HG03442 (cell line): Measurements from ENCODE around the gene SUPV3L1.
"Not testable (repeated sequence)": the region's sequence is repeated elsewhere in the genome, so short reads cannot be mapped to it uniquely, and the experiment has no call there.

ENCODE experiments used
- ATAC-seq: cut with Tn5 transposase; IDR thresholded peaks from one replicate; pipeline ENCODE4 v1.9.1; 2021; ENCODE audit warnings: mild to moderate bottlenecking, moderate library complexity; ENCODE audit not compliant: unreplicated experiment

Gene SUPV3L1

GRCh38 chr10:69179743-69180524 lies at the start of gene SUPV3L1:
TSS of gene SUPV3L1 (plus strand) at chr10:69180234. CDS start at chr10:69180292, 58 bp downstream.
- ATAC-seq, result peak; percentile 72

DNA sequence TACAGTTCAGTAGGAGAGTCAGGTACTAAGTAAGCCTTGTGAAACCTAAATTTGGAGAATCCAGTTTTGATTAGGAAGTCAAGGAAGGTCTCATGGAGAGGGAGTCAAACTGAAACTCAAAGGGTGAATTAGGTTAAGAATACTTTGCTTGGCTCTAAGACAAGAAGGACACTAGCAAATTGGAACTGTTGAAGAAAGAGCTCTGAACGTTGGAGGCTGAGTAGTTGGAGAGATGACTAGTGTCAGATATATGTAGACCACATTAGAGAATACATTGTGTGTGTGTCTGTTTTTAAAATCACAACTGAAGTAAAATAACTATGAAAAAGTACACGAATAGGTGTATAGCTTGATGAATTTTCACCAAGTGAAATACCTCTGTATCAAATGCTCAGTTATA lies 49.8 kb upstream of the SUPV3L1 start:
- ATAC-seq, result no peak

DNA sequence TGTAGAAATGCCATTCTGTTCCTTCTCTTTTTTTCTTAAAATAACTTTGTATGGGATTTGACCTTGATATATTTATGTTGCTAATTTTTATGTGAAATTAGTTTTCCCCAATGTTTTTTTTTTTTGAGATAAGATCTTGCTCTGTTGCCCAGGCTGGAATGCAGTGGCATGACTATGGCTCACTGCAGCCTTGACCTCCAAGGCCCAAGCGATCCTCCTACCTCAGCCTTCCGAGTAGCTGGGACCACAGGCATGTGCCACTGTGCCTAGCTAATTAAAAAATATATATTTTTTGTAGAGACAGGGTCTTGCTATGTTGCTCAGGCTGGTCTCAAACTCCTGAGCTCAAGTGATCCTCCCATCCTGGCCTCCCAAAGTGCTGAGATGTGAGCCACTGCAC lies 40.1 kb upstream of the SUPV3L1 start:
- no peak for ATAC-seq

- ATAC-seq, result no peak
Observed at GRCh38 chr10:69141304-69141703, 38.7 kb upstream of the SUPV3L1 start.

DNA sequence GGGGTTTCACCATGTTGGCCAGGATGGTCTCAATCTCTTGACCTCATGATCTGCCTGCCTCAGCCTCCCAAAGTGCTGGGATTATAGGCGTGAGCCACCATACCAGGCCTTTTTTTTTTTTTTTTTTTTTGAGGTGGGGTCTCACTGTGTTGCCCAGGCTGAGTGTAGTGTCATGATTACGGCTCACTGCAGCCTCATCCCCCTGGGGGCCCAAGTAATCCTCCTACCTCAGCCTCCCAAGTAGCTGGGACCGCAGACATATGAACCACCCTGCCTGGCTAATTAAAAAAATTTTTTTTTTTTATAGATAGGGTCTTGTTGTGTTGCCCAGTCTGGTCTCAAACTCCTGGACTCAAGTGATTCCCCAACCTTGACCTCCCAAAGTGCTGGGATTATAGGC lies 38.0 kb upstream of the SUPV3L1 start:
- ATAC-seq, result not testable (repeated sequence)

- ATAC-seq, result no peak
Observed at GRCh38 chr10:69142983-69143382, 37.1 kb upstream of the SUPV3L1 start.

- ATAC-seq, result no peak
Observed at GRCh38 chr10:69145329-69145728, 34.7 kb upstream of the SUPV3L1 start.

GRCh38 chr10:69145864-69146263 lies 34.2 kb upstream of the SUPV3L1 start:
- no peak for ATAC-seq

- no peak for ATAC-seq
Observed at GRCh38 chr10:69146759-69147158, 33.3 kb upstream of the SUPV3L1 start.

GRCh38 chr10:69151984-69152383 lies 28.1 kb upstream of the SUPV3L1 start:
- no peak for ATAC-seq

DNA sequence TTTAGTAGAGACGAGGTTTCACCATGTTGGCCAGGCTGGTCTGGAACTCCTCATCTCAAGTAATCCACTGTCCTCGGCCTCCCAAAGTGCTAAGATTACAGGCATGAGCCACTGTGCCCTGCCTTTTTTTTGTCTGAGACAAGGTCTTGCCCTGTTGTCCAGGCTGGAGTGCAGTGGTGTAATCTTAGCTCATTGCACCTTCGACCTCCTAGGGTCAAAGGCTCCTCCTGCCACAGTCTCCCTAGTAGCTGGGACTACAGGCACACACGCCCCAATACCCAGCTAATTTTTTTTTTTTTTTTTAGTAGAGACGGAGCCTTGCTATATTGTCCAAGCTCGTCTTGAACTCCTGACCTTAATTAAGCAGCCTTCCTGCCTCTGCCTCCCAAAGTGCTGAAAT lies 26.8 kb upstream of the SUPV3L1 start:
- no peak for ATAC-seq

- no peak for ATAC-seq
Observed at GRCh38 chr10:69160809-69161241, 19.2 kb upstream of the SUPV3L1 start.

DNA sequence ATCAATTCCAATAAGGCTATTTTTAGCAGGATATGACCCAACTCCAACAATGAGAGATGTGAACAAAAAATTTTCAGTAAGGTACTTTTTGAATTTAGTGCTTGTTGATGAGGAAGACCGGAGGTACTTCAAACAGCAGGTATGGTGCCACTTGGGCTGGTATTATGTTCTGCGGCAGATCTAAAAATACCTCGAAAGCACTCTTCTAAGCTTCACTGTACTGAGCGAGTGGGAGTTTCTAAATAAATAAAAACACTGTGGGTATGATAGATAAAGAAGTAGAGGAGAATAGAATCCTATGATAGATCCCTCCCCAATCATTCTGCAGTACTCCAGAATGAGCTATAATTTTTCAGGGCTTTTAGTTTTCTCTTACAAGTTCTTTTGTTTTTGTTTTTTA lies 11.5 kb upstream of the SUPV3L1 start:
- ATAC-seq, result no peak

DNA sequence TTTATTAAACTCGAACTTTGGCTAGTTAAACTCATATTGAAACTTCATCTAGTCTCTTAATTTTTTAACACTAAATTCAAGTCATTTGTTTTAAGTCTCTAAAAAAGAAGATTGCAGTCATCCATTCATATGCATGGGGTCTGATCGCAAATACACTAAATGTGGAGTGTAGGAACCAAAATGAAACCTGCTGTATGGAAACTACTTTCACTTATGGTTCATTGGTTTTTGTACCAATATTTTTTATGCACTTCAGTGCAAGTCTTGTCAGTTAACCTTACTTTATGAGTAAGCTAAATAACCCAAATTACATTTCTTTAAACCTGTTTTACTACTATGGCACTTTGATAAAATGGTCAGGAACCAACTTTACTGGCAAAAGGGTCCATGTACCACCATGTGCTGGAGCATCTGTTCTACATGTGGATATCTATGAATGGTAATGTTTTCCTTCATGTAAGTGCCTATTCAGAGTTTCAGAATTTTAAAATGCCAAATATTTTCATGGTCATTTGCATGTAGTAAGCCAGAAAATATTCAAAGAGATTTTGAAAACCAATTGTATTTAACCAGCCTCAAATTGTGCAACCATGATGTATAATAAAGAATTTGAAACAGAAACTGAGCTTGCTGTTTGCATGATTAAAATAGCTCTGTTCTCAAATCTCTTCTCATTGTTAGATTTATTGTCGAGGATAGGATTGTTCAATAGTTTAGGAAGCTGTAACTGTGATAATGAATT lies 7.6 kb upstream of the SUPV3L1 start:
- ATAC-seq, result no peak

DNA sequence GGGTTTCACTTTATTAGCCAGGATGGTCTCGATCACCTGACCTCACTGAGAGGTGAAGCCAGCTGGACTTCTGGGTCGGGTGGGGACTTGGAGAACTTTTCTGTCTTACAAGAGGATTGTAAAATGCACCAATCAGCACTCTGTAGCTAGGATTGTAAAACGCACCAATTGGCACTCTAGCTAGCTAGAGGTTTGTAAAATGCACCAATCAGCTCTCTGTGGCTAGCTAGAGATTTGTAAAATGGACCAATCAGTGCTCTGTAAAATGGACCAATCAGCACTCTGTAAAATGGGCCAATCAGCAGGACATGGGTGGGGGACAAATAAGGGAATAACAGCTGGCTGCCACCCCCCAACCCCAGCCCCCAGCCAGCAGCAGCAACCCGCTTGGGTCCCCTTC lies 4.7 kb upstream of the SUPV3L1 start:
- not testable (repeated sequence) for ATAC-seq

DNA sequence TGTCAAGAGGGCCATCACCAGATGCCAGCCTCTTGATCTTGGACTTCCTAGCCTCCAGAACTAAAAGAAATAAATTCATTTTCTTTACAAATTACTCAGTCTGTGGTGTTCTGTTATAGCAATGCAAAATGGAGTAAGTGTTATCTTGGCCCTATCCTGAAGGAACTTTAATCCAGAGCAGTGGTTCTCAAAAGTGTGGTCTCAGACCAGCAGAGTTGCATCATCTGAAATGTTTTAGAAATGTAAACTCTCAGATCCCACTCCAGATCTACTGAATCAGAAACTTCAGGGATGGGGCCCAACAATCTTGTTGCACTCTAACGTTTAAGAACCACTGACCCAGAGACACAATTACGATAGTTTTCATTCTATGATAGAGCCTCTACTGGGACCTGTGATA lies 3.2 kb upstream of the SUPV3L1 start:
- no peak for ATAC-seq

DNA sequence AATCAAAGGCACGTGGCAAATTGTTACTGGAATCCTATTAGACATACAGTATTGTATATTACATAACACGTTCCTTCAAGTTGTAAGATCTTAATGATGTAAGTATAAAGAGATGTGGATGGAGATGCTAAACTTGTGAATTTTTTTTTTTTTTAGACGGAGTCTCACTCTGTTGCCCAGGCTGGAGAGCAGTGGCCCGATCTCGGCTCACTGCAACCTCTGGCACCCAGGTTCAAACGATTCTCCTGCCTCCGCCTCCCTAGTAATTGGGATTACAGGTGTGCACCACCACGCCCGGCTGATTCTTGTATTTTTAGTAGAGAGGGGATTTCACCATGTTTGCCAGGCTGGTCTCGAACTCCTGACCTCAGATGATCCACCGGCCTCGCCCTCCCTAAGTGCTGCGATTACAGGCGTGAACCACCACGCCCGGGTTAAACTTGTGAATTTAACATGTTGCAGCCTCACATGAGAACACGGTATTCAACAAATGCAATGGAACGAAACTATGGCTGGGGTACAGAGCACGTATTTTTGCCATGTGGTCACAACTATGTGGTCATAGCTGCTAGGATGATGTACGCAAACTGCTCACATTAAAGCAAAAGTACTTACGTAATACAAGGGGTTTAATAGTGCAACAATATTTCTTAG lies 818 bp upstream of the SUPV3L1 start:
- peak; percentile 8 for ATAC-seq

DNA sequence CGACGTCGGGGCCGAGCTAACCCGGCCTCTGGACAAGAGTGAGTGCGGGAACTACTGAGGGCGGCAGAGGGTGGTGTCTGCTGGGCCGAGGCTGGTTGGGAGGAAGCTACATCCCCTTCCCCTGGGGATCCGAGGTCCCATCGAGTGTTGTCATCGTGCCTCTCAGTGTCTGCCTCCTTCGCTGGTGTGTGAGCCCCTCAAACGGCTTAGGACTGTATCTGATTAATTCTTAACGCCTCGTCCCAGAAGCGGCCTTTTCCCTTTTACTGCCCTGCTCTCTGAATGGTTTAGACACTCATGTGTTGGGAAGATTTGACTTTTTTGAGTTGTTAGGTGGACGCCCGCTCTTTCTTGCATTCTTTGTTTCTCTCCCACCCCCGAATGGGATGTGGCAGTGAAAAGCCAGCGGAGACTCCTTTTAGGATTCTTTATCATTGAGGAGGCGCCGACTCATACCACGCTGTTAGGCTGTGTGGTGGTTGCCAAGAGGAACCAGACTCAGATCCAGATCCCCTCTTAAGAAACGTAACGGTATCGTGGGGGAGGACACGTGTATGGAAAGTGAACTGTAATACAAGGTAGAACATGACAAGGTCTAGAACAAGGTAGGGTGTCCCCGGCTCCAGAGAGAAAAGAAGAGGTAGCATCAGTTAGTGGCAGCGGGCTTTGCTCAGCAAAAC lies 631 bp downstream of the SUPV3L1 start:
- ATAC-seq, result no peak

DNA sequence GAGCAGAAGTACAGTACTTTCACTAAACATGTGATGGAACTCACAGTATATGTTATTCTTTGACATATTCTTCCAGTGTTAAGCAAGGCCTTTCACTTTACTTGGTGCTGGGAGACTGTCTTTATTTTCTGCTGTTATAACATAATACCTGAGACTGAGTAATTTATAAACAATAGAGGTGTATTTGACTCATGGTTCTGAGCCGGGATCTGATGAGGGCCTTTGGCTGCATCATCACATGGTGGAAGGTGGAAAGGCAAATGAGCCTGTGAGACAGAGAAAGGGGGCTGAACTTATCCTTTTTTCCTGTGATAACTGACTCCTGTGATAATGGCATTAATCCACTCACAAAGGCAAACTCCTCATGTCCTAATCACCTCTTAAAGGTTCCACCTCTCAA lies 1.4 kb downstream of the SUPV3L1 start:
- no peak for ATAC-seq

GRCh38 chr10:69182005-69182404 lies 2.0 kb downstream of the SUPV3L1 start:
- no peak for ATAC-seq

DNA sequence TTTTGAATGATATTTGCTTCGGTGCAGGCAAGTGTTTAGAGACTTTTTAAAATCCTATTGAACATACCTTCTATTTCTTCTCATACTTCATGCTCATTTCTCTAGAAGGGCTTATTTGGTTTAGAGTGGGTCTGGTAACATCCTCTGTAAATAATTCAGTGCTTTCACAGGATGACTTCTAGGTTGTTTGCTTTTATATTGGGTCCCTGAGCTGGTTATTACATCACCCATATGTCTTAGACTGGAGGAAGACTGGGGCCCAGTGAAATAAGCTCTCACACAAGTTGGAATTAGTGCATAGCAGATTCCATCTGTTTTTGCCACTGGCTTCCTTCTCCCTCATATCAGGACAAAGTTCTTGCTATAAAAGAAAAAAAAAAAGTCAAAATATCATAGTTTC lies 6.5 kb downstream of the SUPV3L1 start:
- ATAC-seq, result no peak
